HEK293 (cell line): ENCODE measurements around the gene FAM227B.

Source experiments
- CTCF ChIA-PET: fragments of 350-600 bp; formaldehyde crosslinking; extraction: SDS; loops from one replicate; lab custom pipeline; 2021; ENCODE audit warnings: antibody characterized with exemption; lab: Yijun Ruan, JAX
- POLR2A ChIA-PET: fragments of 300-600 bp; formaldehyde crosslinking; extraction: SDS; loops from one replicate; lab custom pipeline; 2020; ENCODE audit warnings: antibody characterized with exemption, inconsistent platforms; lab: Yijun Ruan, JAX
- H3K27ac ChIP-seq: fragments of 200-500 bp; sonication (Bioruptor generic); 2 replicates; pipeline ENCODE4 v1.5.1; 2014; ENCODE audit warnings: low read depth, low read length, control low read depth, inconsistent platforms; ENCODE audit errors: extremely low read depth
- H3K36me3 ChIP-seq, 2 experiments: fragments of 200-500 bp in 1 of 2; sonication (Bioruptor generic) in 1 of 2; 1 replicate in 1 of 2; 2 replicates in 1 of 2; pipeline ENCODE4 v1.5.1; 2014 to 2017; ENCODE audit warnings: inconsistent platforms in 2 of 2, low read length in 2 of 2; ENCODE audit not compliant: control insufficient read depth in 2 of 2, insufficient read depth in 1 of 2
- H3K4me1 ChIP-seq: fragments of 200-500 bp; sonication (Bioruptor generic); 2 replicates; pipeline ENCODE4 v1.5.1; 2014; ENCODE audit warnings: mild to moderate bottlenecking, low read length, inconsistent platforms; ENCODE audit not compliant: control insufficient read depth, insufficient read depth
- H3K4me3 ChIP-seq: 2 replicates; pipeline ENCODE4 v1.5.1; 2011; ENCODE audit warnings: low read depth, mild to moderate bottlenecking, control low read depth, low read length, moderate library complexity
- H3K9me3 ChIP-seq: fragments of 200-500 bp; sonication (Bioruptor generic); 2 replicates; pipeline ENCODE4 v1.5.1; 2014; ENCODE audit warnings: low read depth, low read length, inconsistent platforms; ENCODE audit not compliant: control insufficient read depth, insufficient read depth
- BCL6B ChIP-seq: fragments of 450-650 bp; formaldehyde crosslinking; IDR thresholded peaks from 2 replicates; pipeline ENCODE4 v1.5.1; 2017; ENCODE audit warnings: missing biosample characterization, missing genetic modification characterization
- ELK4 ChIP-seq: IDR thresholded peaks from 2 replicates; pipeline ENCODE4 v1.6.1; 2011; ENCODE audit warnings: mild to moderate bottlenecking, low read depth, low read length, borderline replicate concordance
- HOXA7 ChIP-seq: sonication (generic); formaldehyde crosslinking; IDR thresholded peaks from 2 replicates; pipeline ENCODE4 v1.8.1; 2022; ENCODE audit warnings: missing genetic modification reagents, borderline replicate concordance
- INSM2 ChIP-seq: fragments of 450-650 bp; formaldehyde crosslinking; IDR thresholded peaks from 2 replicates; pipeline ENCODE4 v1.5.1; 2016; ENCODE audit warnings: missing biosample characterization, missing genetic modification characterization
- KLF17 ChIP-seq: fragments of 450-650 bp; formaldehyde crosslinking; IDR thresholded peaks from 2 replicates; pipeline ENCODE4 v1.5.1; 2016; ENCODE audit warnings: missing biosample characterization, missing genetic modification characterization
- KLF7 ChIP-seq: fragments of 450-650 bp; formaldehyde crosslinking; IDR thresholded peaks from 2 replicates; pipeline ENCODE4 v1.5.1; 2016; ENCODE audit warnings: missing biosample characterization, missing genetic modification characterization, borderline replicate concordance
- PRDM6 ChIP-seq: fragments of 450-650 bp; formaldehyde crosslinking; IDR thresholded peaks from 2 replicates; pipeline ENCODE4 v1.5.1; 2017; ENCODE audit warnings: missing biosample characterization, missing genetic modification characterization
- SALL2 ChIP-seq: fragments of 450-650 bp; formaldehyde crosslinking; IDR thresholded peaks from 2 replicates; pipeline ENCODE4 v1.5.0; 2017; ENCODE audit warnings: missing biosample characterization, mild to moderate bottlenecking, missing genetic modification characterization, borderline replicate concordance
- TCF7L2 ChIP-seq: IDR thresholded peaks from 2 replicates; pipeline ENCODE4 v1.6.1; 2011; ENCODE audit warnings: low read depth, mild to moderate bottlenecking, inconsistent platforms, low read length, moderate library complexity, borderline replicate concordance
- ZBTB1 ChIP-seq: fragments of 450-650 bp; formaldehyde crosslinking; IDR thresholded peaks from 2 replicates; pipeline ENCODE4 v1.5.1; 2016; ENCODE audit warnings: missing biosample characterization, missing genetic modification characterization
- ZBTB8A ChIP-seq: fragments of 450-650 bp; formaldehyde crosslinking; IDR thresholded peaks from 2 replicates; pipeline ENCODE4 v1.5.1; 2016; ENCODE audit warnings: missing biosample characterization, missing genetic modification characterization
- ZNF175 ChIP-seq: fragments of 450-650 bp; formaldehyde crosslinking; IDR thresholded peaks from 2 replicates; pipeline ENCODE4 v1.5.1; 2016; ENCODE audit warnings: missing biosample characterization, missing genetic modification characterization
- ZNF248 ChIP-seq: fragments of 450-650 bp; formaldehyde crosslinking; IDR thresholded peaks from 2 replicates; pipeline ENCODE4 v1.5.1; 2017; ENCODE audit warnings: missing biosample characterization, missing genetic modification characterization
- ZNF280D ChIP-seq: fragments of 450-650 bp; formaldehyde crosslinking; IDR thresholded peaks from 2 replicates; pipeline ENCODE4 v1.5.1; 2016; ENCODE audit warnings: missing biosample characterization, missing genetic modification characterization
- ZNF362 ChIP-seq: fragments of 450-650 bp; formaldehyde crosslinking; IDR thresholded peaks from 2 replicates; pipeline ENCODE4 v1.5.1; 2016; ENCODE audit warnings: missing biosample characterization, missing genetic modification characterization
- ZNF426 ChIP-seq: fragments of 450-650 bp; formaldehyde crosslinking; IDR thresholded peaks from 2 replicates; pipeline ENCODE4 v1.5.1; 2017; ENCODE audit warnings: missing biosample characterization, missing genetic modification characterization, mild to moderate bottlenecking, inconsistent platforms, moderate library complexity
- ZNF558 ChIP-seq: fragments of 450-650 bp; formaldehyde crosslinking; IDR thresholded peaks from 2 replicates; pipeline ENCODE4 v1.5.1; 2016; ENCODE audit warnings: missing biosample characterization, missing genetic modification characterization
- ZNF561 ChIP-seq: fragments of 450-650 bp; IDR thresholded peaks from 2 replicates; pipeline ENCODE4 v1.5.1; 2018; ENCODE audit warnings: missing biosample characterization, missing genetic modification characterization, borderline replicate concordance
- ZNF580 ChIP-seq: fragments of 450-650 bp; formaldehyde crosslinking; IDR thresholded peaks from 2 replicates; pipeline ENCODE4 v1.5.1; 2016; ENCODE audit warnings: missing biosample characterization, missing genetic modification characterization
- ZNF747 ChIP-seq: fragments of 450-650 bp; formaldehyde crosslinking; IDR thresholded peaks from 2 replicates; pipeline ENCODE4 v1.5.1; 2016; ENCODE audit warnings: missing biosample characterization, missing genetic modification characterization

FAM227B gene

GRCh38 chr15:49560045-49560444 is 60.6 kb downstream of the FAM227B start:
- Histone ChIP-seq H3K4me1 (no peaks in the 10 kb centered on the region), H3K36me3 (no peaks in the 10 kb centered on the region), H3K9me3 (no peaks in the 10 kb centered on the region), H3K27ac (no peak overlapping the region), H3K4me3 (no peak overlapping the region)
- ChIA-PET CTCF (interaction anchor here (0.7 kb wide), 1 partner anchor 99 kb away, joined by 3 read pairs; no protein-coding TSS in a partner anchor), POLR2A (no interaction called here)
- no peak for TF ChIP-seq TCF7L2
- no peak for TF ChIP-seq ZNF280D (tag by site-specific recombination)

GRCh38 chr15:49558929-49559328 is 61.7 kb downstream of the FAM227B start:
- Histone ChIP-seq H3K9me3 (no peaks in the 10 kb centered on the region), H3K36me3 (no peaks in the 10 kb centered on the region), H3K4me3 (no peak overlapping the region), H3K27ac (no peak overlapping the region), H3K4me1 (no peaks in the 10 kb centered on the region)
- ChIA-PET POLR2A (no interaction called here), CTCF (no interaction called here)
- no peak for TF ChIP-seq ZBTB1 (tag by site-specific recombination)
- TF ChIP-seq ZNF248 (tag by site-specific recombination) = no peak
- no peak for TF ChIP-seq ZNF362

GRCh38 chr15:49556437-49556836 is 64.2 kb downstream of the FAM227B start:
- Histone ChIP-seq H3K27ac (no peak overlapping the region), H3K4me3 (no peak overlapping the region), H3K36me3 (no peaks in the 10 kb centered on the region), H3K4me1 (no peaks in the 10 kb centered on the region), H3K9me3 (no peaks in the 10 kb centered on the region)
- CTCF ChIA-PET = no interaction called here
- POLR2A ChIA-PET = no interaction called here
- TF ChIP-seq KLF7 (tag by site-specific recombination) (no peak), PRDM6 (no peak), BCL6B (no peak), ZNF580 (tag by site-specific recombination) (no peak), SALL2 (tag by site-specific recombination) (no peak), KLF17 (tag by site-specific recombination) (no peak), ZNF558 (tag by site-specific recombination) (no peak), ZNF561 (no peak), ELK4 (no peak), ZNF747 (tag by site-specific recombination) (no peak), ZNF175 (no peak), INSM2 (tag by site-specific recombination) (no peak), HOXA7 (no peak), ZBTB8A (no peak), ZNF426 (tag by site-specific recombination) (no peak)
